ENCODE data around the gene PTPRN2.

DNA sequence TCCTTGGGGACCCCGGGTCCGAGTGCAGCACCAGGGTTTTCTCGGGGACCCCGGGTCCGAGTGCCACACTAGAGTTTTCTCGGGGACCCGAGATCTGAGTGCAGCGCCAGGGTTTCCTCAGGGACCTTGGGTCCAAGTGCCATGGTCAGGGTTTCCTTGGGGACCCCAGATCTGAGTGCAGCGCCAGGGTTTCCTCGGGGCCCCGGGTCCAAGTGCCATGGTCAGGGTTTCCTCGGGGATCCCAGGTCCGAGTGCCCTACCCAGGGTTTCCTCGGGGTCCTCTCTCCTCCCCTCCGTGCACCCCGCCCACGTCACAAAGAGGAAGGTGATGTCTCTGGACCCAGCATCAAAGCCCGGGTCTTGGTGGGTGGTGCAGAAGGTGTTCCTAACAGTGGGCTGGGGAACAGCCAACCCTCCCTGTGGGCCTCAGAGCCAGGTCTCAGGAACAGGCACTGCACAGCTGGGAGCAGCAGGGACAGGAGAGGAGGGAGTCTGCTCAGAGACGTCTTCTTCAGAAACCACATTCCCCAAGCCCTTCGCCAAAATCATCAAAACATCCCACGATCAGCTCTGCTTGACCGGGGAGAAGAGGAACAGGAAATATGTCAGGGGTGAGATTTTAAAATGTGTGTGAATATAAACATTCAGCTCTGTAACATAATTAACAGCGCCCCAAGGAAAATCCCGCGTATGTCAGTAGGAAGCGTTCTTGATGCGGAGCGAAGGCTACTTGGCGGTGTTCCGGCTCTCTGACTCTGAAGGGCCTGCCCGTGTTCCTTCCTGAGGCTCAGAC, 710.1 kb downstream of the PTPRN2 start:
- TF ChIP-seq CTCF (IDR thresholded peaks at IDR 0.05) (no peak), SIN3A (IDR thresholded peaks at IDR 0.05; ENCODE audit: borderline replicate concordance, low read depth, low read length) (no peak), GABPA (IDR thresholded peaks at IDR 0.05; ENCODE audit: low read depth) (no peak), TAF1 (IDR thresholded peaks at IDR 0.05; ENCODE audit: borderline replicate concordance, low read depth, low read length) (no peak), YY1 (IDR thresholded peaks at IDR 0.05; ENCODE audit: low read depth) (no peak), EP300 (IDR thresholded peaks at IDR 0.05; ENCODE audit: borderline replicate concordance in 1 of 2, low read depth in 1 of 2, low read length in 1 of 2) (no peak), CHD2 (IDR thresholded peaks at IDR 0.05; ENCODE audit: low read length, partially characterized antibody) (no peak), FOXM1 (IDR thresholded peaks at IDR 0.05; ENCODE audit: low read depth) (no peak), EZH2phosphoT487 (IDR thresholded peaks at IDR 0.05; ENCODE audit: borderline replicate concordance, low read depth) (no peak)
- TF ChIP-seq, protein P1, sequence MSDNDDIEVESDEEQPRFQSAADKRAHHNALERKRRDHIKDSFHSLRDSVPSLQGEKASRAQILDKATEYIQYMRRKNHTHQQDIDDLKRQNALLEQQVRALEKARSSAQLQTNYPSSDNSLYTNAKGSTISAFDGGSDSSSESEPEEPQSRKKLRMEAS (IDR thresholded peaks at IDR 0.05; ENCODE audit: low read depth), result no peak
